ENCODE data around the gene PITPNC1. TPM values are rescaled to one million over a fixed set of nuclear protein-coding genes. Genes with fewer than 3 reads are reported as not detected.
"Not testable (repeated sequence)": the region's sequence is repeated elsewhere in the genome, so short reads cannot be mapped to it uniquely, and the experiment has no call there.

The PITPNC1 gene
- total and polyA plus RNA-seq, 4 donors = 8.0 to 21.1 (median 15.2) TPM

DNA sequence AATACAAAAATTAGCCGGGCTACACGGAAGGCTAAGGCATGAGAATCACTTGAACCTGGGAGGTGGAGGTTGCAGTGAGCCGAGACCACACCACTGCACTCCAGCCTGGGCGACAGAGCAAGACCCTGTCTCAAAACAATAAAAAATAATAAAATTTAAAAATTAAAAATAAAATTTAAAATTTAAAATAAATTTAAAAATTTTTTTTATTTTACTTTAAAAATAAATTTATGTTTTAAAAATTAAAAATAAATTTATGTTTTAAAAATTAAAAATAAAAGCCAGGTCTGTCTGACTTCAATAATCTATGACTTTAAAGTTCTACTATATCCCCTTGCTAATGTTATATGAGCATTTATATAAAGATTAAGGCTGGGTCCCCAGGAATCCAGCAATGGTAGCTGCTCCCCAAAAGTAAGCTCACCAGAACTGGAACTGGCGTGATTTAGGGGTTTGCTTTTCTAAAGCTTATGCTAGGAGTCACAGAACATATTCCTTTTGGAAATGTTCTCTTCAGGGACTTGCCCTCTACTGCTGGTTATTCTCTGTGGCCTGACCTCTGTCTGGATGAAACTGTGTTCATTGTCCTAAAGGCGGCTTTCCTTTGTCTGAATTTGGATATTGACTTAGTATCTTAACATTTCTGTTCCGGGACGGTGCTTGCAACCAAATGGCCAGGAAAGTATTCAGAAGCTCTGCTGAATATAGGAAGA lies 200.5 kb downstream of the PITPNC1 start:
- Histone ChIP-seq H3K9ac (ENCODE audit: insufficient read depth in 1 of 2, low read length in 2 of 2) (no peak overlapping the region), H3K9me3 (ENCODE audit: control insufficient read depth in 4 of 4, insufficient read depth in 3 of 4, low read length in 3 of 4) (no peaks in the 10 kb centered on the region), H3K4me3 (no peak overlapping the region), H3K27ac (ENCODE audit: low read depth in 1 of 2, low read length in 1 of 2) (no peak overlapping the region), H3K4me1 (ENCODE audit: control insufficient read depth in 5 of 5, insufficient read depth in 5 of 5, low read length in 5 of 5) (peaks cover 0 to under 1% (median 0%) of the 10 kb centered on the region in 5 donors), H3K36me3 (ENCODE audit: control insufficient read depth in 4 of 4, insufficient read depth in 4 of 4, low read length in 4 of 4) (no peaks in the 10 kb centered on the region), H3K27me3 (ENCODE audit: control insufficient read depth in 3 of 3, insufficient read depth in 3 of 3, low read length in 2 of 3) (no peaks in the 10 kb centered on the region)
- ATAC-seq (ENCODE audit: insufficient read depth, low FRiP score) (no peak), DNase-seq (no peak)
- TF ChIP-seq, protein P1, sequence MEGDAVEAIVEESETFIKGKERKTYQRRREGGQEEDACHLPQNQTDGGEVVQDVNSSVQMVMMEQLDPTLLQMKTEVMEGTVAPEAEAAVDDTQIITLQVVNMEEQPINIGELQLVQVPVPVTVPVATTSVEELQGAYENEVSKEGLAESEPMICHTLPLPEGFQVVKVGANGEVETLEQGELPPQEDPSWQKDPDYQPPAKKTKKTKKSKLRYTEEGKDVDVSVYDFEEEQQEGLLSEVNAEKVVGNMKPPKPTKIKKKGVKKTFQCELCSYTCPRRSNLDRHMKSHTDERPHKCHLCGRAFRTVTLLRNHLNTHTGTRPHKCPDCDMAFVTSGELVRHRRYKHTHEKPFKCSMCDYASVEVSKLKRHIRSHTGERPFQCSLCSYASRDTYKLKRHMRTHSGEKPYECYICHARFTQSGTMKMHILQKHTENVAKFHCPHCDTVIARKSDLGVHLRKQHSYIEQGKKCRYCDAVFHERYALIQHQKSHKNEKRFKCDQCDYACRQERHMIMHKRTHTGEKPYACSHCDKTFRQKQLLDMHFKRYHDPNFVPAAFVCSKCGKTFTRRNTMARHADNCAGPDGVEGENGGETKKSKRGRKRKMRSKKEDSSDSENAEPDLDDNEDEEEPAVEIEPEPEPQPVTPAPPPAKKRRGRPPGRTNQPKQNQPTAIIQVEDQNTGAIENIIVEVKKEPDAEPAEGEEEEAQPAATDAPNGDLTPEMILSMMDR (IDR thresholded peaks at IDR 0.05; ENCODE audit: control extremely low read depth, extremely low read depth) = no peak
- WGBS, 2 donors = 95 to 96% methylated on average over 8 of the region's 8 CpGs

DNA sequence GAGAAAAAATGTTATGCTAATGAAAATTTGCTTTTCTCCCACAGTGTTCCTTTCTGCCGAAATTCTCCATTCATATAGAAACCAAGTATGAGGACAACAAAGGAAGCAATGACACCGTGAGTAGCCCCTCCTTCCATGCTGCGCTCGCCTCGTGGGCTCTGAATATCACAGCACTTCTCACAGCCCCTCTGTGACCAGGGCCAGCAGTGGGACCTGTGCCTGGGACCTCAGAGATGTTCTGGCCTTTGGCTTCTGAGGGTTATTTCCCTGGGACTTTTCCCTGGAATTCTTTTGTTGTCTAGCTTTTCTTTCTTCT lies 201.0 kb downstream of the PITPNC1 start:
- Histone ChIP-seq H3K4me1 (ENCODE audit: control insufficient read depth in 5 of 5, insufficient read depth in 5 of 5, low read length in 5 of 5) (peaks cover 0 to 6% (median 0%) of the 10 kb centered on the region in 5 donors), H3K27me3 (ENCODE audit: control insufficient read depth in 3 of 3, insufficient read depth in 3 of 3, low read length in 2 of 3) (no peaks in the 10 kb centered on the region), H3K9me3 (ENCODE audit: control insufficient read depth in 4 of 4, insufficient read depth in 3 of 4, low read length in 3 of 4) (no peaks in the 10 kb centered on the region), H3K4me3 (no peak overlapping the region), H3K9ac (ENCODE audit: insufficient read depth in 1 of 2, low read length in 2 of 2) (no peak overlapping the region), H3K36me3 (ENCODE audit: control insufficient read depth in 4 of 4, insufficient read depth in 4 of 4, low read length in 4 of 4) (no peaks in the 10 kb centered on the region), H3K27ac (ENCODE audit: low read depth in 1 of 2, low read length in 1 of 2) (no peak overlapping the region)
- WGBS, 2 donors = 86 to 90% methylated on average over 5 of the region's 5 CpGs
- no peak for ATAC-seq (ENCODE audit: insufficient read depth, low FRiP score)
- TF ChIP-seq, protein P1 (IDR thresholded peaks at IDR 0.05; ENCODE audit: control extremely low read depth, extremely low read depth) = no peak
- no peak for DNase-seq

DNA sequence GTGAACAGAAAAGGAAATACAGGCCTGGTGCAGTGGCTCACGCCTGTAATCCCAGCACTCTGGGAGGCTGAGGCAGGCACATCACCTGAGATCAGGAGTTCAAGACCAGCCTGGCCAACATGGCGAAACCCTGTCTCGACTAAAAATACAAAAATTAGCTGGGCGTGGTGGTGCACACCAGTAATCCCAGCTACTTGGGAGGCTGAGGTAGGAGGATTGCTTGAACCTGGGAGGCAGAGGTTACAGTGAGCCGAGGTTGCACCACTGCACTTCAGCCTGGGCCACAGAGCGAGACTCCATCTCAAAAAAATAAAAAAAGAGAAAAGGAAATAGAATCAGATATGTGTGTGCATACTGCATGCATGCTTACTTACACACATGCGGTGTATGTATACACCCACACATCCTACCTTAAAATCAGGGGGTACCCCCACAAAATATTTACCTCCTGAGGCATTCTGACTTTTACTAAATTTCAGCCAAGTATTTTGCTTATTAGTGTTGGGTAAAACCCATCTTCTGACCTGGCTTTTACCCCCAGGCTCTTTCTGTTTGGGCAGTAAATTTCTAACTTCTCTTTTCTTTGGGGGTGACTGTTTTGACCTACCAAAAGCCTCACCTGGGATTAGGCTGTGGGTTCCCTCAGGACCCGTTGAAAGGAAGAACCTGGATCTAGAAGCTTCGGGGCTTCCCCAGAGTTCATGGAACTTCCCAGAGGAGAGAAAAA lies 201.8 kb downstream of the PITPNC1 start:
- H3K36me3 ChIP-seq (ENCODE audit: control insufficient read depth in 4 of 4, insufficient read depth in 4 of 4, low read length in 4 of 4); H3K4me1 ChIP-seq (ENCODE audit: control insufficient read depth in 5 of 5, insufficient read depth in 5 of 5, low read length in 5 of 5); H3K27ac ChIP-seq (ENCODE audit: low read depth in 1 of 2, low read length in 1 of 2); H3K4me3 ChIP-seq; H3K9ac ChIP-seq (ENCODE audit: insufficient read depth in 1 of 2, low read length in 2 of 2); ATAC-seq (ENCODE audit: insufficient read depth, low FRiP score); H3K9me3 ChIP-seq (ENCODE audit: control insufficient read depth in 4 of 4, insufficient read depth in 3 of 4, low read length in 3 of 4); DNase-seq; H3K27me3 ChIP-seq (ENCODE audit: control insufficient read depth in 3 of 3, insufficient read depth in 3 of 3, low read length in 2 of 3): not testable (repeated sequence)
- 94 to 95% methylated on average over 9 of the region's 9 CpGs for WGBS, 2 donors

DNA sequence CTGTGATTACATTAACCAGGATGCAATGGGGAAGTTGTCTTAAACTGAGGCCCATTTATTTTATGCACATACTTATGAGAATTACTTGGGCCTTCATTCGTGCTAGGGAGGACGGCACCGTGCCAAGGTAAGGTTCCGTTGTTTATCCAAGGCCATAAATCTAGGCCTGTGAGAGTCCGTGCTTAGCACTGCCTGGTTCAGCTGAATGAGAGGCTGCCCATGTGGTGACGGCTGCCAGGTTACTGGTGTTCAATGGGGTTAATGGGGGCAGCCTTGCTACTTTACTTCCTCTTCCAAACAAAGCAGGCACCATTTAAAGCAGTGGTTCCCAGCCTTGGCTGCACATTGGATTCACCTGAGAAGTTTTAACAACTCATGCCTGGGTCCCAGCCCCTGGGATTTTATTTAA lies 205.6 kb downstream of the PITPNC1 start:
- no peaks in the 10 kb centered on the region for H3K9me3 ChIP-seq (ENCODE audit: control insufficient read depth in 4 of 4, insufficient read depth in 3 of 4, low read length in 3 of 4)
- DNase-seq (peak; percentile 25 to 54 (median 31)), ATAC-seq (ENCODE audit: insufficient read depth, low FRiP score) (no peak)
- no peaks in the 10 kb centered on the region for H3K27me3 ChIP-seq (ENCODE audit: control insufficient read depth in 3 of 3, insufficient read depth in 3 of 3, low read length in 2 of 3)
- WGBS, 2 donors = 62 to 88% methylated on average over 6 of the region's 6 CpGs
- no peaks in the 10 kb centered on the region for H3K36me3 ChIP-seq (ENCODE audit: control insufficient read depth in 4 of 4, insufficient read depth in 4 of 4, low read length in 4 of 4)
- H3K4me1 ChIP-seq (ENCODE audit: control insufficient read depth in 5 of 5, insufficient read depth in 5 of 5, low read length in 5 of 5) = peaks cover 0 to 16% (median 0%) of the 10 kb centered on the region in 5 donors
- no peak overlapping the region for H3K4me3 ChIP-seq
- H3K27ac ChIP-seq (ENCODE audit: low read depth in 1 of 2, low read length in 1 of 2) = no peak overlapping the region
- TF ChIP-seq, protein P1 (IDR thresholded peaks at IDR 0.05; ENCODE audit: control extremely low read depth, extremely low read depth) = no peak
- no peak overlapping the region for H3K9ac ChIP-seq (ENCODE audit: insufficient read depth in 1 of 2, low read length in 2 of 2)

All from lung (tissue), 12 donors.